K562 (cell line): ENCODE results near the gene S100A7A. TPM values are rescaled to one million over a fixed set of nuclear protein-coding genes. Genes with fewer than 3 reads are reported as not detected.

Experiments used
- MGA ChIP-seq: fragments of 450-650 bp; IDR thresholded peaks from 2 replicates; pipeline ENCODE4 v1.6.1; 2016; ENCODE audit warnings: mild to moderate bottlenecking, moderate library complexity
- MIER1 ChIP-seq: fragments of 450-650 bp; IDR thresholded peaks from 2 replicates; pipeline ENCODE4 v1.6.1; 2016; ENCODE audit warnings: antibody characterized with exemption, mild to moderate bottlenecking, low read depth
- MYC ChIP-seq, 2 experiments: fragments of 250-450 bp in 1 of 2; sonication (Bioruptor Pico) in 1 of 2; IDR thresholded peaks; 2 replicates each; pipeline versions ENCODE4 v1.5.1 to v1.6.1; 2012 to 2021; ENCODE audit warnings: low read depth in 2 of 2, borderline replicate concordance in 1 of 2, improper control_type of control experiment in 1 of 2, low read length in 1 of 2, mild to moderate bottlenecking in 1 of 2, moderate library complexity in 1 of 2
- RCOR1 ChIP-seq, 2 experiments: IDR thresholded peaks; 2 replicates each; pipeline ENCODE4 v1.6.1; 2012; ENCODE audit warnings: low read depth in 2 of 2, low read length in 2 of 2, borderline replicate concordance in 1 of 2, improper control_type of control experiment in 1 of 2
- ZNF3 ChIP-seq: fragments of 250-450 bp; sonication (Bioruptor Pico); IDR thresholded peaks from 2 replicates; pipeline ENCODE4 v1.5.0; 2021; ENCODE audit warnings: mild to moderate bottlenecking, moderate library complexity
- polyA plus RNA-seq, 8 experiments: library from polyadenylated mRNA; depleted of rRNA in 4 of 8; stranded (reverse) in 5 of 8; unstranded in 3 of 8; fragments of >200 nt; fragmentation: Nextera tagmentation in 2 of 8; fragmentation: Illumina TruSeq in 1 of 8; extraction: Ambion mirVana in 2 of 8; extraction: Trizol in 1 of 8; gene quantifications; 2 replicates each; pipeline versions ENCODE4 v1.2.1 to v1.2.3, GENCODE V29; 2011 to 2014; ENCODE audit warnings: inconsistent platforms in 1 of 8, missing spikeins in 1 of 8
- total RNA-seq, 7 experiments: library from RNA; depleted of rRNA in 6 of 7; stranded (reverse); fragments of >200 nt in 6 of 7; fragmentation: Illumina TruSeq in 2 of 7; extraction: Trizol in 2 of 7; gene quantifications; 2 replicates each; pipeline versions ENCODE4 v1.2.1 to v1.2.3, GENCODE V29; 2011 to 2021; ENCODE audit warnings: low replicate concordance in 1 of 7

The S100A7A gene
- total and polyA plus RNA-seq, 9 of the 15 experiments (the other 6 are each of a cell fraction or from before 2014, with no cell fraction given): not detected

GRCh38 chr1:153465811-153466636, 49.7 kb downstream of the S100A7A start (continued):
- peak; percentile 96 for TF ChIP-seq MGA
- TF ChIP-seq MYC (IDR thresholded peaks at IDR 0.05; ENCODE audit: low read depth, low read length): peak; percentile 87
- no peak for TF ChIP-seq MYC (CRISPR knock-in tag; IDR thresholded peaks at IDR 0.05; ENCODE audit: borderline replicate concordance, low read depth)
- TF ChIP-seq MIER1: peak; percentile 67; the same call in 1 of the 2 replicates
- no peak for TF ChIP-seq ZNF3 (CRISPR knock-in tag)
- 0 out of 4 replicates have a peak, but pooled peaks of 1 of the 2 experiments have one; percentile 24 for TF ChIP-seq RCOR1 (IDR thresholded peaks at IDR 0.05; ENCODE audit: borderline replicate concordance in 1 of 2, low read depth in 2 of 2, low read length in 2 of 2)
